Stimulated activated CD4-positive, alpha-beta T cell treated with anti-CD3 and anti-CD28 coated beads, TNF-alpha, amount 100 ng/mL, for 48 hours (primary cell): ENCODE results near the gene NUP42.
"Not testable (repeated sequence)": the region's sequence is repeated elsewhere in the genome, so short reads cannot be mapped to it uniquely, and the experiment has no call there.

ENCODE experiments used
- DNase-seq, 3 donors: peaks; one replicate each; pipeline ENCODE4 v3.0.0-alpha.2; 2020; ENCODE audit warnings: low read depth in 3 of 3

The NUP42 gene

DNA sequence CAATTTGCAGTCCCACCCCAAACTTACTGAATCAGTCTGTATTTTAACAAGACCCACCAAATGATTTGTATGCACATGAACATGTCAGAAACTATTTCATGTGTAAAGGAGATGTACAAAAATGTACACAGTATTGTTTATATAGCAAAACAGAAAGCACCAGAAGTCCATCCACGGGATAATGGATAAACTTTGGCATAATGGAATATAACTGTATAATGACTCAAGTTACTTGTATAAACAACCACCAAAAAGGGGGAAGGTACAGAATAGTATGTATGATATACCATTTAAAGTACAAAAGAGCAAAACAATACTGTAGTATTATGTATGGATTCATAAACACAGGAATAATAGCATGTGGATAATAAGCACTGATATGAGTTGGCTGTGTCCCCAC lies 22.4 kb downstream of the NUP42 start:
- DNase-seq, result no peak

DNA sequence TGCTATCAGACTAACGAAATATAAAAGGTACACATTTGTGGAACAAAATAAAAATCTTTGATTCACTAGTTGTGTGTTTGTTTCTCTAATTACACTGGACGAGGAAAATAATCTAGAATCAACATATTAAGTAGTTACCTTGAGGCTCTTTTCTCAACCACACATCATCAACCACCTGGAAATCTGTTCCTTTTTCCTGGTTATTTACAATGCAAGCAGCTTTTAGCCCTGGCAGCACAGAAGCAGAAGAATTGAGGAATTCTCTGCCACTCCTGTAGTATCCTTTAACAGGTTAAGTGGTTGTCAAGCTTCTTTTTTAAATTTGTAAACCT lies 23.7 kb downstream of the NUP42 start:
- DNase-seq, result no peak

DNA sequence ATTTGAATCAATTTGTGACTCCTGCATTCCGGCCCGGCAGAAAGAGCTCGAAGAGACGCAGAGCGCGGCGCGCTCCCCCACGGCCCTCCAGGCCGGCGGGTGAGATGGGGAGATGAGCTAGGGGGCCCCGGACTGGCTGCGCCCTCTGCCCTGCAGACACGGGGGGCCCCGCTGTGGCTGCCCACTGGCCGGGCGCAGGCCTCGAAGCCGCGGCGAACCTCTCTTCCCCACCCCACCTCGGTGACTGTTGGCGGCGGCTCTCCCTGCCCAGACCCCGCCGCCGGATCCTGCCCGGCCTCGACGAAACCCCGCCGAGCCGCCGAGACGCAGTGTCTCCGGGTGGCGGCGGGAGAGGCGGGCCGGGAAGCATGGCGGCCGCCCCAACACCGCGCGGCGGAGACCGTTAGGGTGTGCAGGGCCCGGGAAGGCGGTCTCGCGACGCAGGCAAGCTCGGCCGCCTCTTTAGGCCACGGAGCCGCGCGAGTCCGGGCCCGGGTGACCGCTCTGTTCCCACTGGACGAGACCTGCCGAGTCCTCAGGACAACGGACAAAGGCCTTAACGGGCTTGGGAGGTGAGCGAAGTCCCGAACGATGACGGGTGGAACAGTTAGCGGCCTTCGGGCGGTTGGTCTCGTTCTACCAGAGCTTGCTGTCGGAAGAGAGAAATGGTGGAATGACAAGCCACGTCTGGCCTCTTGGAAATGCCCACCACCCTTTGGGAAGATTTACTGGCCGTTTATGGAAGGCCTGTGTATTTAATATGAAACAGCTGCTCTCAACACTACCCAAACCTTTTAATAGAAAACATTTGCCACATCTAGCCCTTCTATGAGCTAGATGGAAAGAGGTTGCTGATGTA lies 24.3 kb downstream of the NUP42 start:
- no peak for DNase-seq

DNA sequence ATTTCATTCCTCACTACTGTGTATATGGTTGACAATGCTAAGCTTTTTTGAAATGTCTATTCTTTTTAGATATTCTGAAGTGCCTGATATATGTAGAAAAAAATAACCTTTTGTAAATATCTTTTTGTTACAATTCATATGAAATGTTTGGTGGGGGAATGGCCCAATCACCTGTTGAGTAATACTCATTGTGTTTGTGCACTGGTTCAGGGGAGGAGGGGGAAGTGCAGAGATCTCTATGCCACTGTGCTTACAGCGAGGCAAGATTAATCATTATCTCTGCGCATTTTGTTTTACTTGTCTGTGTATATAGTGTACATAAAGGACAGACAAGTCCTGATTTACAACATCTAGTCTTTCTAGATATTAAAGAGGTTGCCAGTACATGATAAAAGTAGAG lies 25.2 kb downstream of the NUP42 start:
- no peak for DNase-seq

DNA sequence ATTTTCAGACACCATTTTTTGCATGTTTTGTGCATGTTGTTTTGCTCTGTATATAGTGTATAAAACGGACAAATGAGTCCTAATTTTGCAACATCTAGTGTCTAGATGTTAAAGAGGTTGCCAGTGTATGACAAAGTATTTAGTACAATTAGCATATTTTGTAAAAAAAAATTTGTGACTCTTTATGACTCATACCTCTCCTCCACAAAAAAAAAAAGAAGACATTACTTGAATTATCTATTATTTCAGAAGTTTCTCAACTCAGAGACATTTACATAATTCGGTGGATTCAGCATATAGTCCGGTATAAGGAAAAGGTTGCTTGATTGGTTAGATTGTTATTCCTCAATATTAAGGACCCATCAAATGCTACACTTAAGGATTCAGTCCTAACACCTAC lies 26.0 kb downstream of the NUP42 start:
- DNase-seq, result no peak

DNA sequence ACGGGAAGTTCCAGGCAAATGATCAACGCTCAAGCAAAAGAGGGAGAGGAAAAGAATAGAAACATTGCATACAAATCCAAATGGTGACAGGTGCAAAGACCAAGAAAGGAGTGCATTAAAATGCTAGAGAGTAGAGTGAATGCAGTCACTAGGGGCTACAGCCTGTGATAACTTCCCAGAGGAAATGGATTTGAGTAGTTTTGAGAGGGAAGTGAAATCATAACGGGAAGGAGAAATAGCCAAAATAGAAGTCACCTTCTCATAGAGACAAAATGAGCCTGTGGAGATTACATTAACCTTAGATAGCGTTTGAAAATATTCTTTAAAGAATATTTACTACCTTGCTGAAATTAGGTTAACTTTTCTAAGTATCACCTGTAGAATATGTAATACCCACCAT lies 26.5 kb downstream of the NUP42 start:
- DNase-seq, result no peak

DNA sequence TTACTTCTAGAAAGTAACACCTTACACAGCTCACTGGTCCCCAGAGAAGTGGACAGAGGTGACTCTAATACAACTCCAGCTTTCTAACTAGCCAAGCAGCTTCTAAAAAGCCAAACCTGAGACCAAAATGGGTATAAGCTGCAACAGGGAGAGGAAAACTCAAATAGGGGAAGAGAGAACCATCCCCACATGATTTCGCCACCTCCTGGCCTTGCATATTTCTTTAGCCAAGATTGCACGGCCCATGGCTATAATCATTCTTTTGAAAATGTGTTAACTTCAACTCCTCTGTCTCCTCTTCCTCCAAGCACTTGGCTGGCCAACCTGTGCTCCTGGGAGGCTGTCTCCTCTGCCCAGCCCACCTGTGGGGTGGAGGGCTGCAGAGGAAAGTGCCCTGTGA lies 28.7 kb downstream of the NUP42 start:
- no peak for DNase-seq

DNA sequence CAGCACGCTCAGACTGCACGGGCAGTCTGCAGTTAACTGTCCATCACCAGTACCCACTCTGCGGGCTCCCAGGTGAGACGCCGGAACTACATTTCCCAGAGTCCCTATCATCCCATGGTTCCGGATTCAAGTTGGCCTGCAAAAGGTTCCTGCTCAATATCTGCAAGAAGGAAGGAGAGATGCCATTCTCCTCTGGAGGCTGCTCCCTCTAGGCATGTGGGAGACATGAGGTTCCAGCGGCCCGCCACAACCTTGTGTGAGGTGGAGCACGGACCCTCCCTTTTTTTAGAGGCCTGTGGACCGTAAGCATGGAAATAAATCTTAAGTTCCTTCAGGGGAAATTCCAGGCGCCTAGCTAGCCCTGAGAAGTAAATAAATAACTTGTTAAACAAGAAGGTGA lies 29.7 kb downstream of the NUP42 start:
- DNase-seq, result no peak

DNA sequence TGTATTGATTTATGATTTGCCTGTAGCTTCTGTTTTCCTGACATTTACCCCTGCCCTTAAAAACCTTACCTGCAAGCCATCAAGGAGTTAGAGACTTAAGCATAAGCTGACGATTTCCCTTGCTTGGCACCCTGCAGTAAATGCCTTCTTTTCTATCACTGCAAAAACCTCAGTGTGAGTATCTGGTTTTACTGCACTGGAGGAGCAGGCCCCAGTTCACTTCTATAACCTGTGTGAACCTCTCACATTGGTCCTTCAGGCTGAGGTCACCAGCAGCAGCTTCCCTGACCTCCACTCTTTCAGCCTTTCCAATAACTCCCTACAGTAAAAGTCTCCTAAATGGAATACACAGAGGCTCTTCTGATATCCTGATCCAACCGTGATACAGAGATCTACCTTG lies 30.5 kb downstream of the NUP42 start:
- no peak for DNase-seq

DNA sequence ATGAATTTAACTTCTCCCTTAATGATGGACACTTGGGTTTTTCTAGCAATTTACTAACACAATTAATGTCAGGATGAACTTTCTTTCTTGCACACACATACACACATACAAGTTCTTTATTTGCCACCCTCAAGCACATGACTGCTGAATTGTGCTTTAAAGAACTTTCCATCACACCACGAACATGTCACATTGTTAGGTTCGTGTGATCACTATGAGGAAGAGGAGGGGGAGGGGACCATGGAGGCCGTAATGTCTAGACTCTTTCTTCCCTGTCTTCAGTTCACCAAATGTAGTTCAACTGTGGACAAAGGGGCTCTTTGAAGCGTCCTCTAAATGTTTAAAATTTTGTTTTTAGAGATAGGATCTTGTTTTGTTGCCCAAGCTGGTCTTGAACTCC lies 31.0 kb downstream of the NUP42 start:
- no peak for DNase-seq

DNA sequence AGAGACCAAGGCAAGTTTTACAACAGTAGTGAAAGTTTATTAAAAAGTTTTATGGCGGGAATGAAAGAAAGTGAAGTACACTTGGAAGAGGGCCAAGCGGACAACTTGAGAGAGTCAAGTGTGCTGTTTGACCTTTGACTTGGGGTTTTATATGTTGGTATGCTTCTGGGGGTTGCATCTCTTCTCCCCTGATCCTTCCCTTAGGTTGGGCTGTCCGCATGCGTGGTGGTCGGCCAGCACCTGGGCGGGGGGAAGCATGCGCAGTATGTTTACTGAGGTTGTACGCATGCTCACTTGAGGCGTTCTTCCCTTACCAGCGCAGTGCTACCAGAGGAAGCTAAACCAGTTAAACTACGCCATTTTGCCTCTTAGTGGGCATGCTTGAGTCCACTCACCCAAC lies 31.9 kb downstream of the NUP42 start:
- DNase-seq, result no peak

DNA sequence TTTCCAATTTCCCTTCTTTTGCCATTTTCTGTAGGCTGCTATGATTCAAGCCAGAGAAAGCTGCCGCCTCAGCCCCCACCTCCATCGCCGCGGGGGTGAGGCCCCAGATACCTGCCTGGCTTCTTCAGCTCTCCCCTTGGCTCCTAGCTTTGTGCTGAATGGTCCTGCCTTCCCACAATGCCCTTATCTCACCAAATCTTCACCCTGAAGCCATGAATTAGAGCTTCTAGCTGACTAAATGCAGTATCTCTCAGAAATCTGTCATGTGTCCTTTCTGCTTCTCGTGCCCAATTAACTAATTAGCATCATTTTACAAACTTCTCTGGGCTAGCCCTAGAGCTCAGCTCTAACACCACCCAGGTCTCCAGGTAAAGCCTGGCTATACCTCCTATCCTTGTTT lies 32.6 kb downstream of the NUP42 start:
- no peak for DNase-seq

DNA sequence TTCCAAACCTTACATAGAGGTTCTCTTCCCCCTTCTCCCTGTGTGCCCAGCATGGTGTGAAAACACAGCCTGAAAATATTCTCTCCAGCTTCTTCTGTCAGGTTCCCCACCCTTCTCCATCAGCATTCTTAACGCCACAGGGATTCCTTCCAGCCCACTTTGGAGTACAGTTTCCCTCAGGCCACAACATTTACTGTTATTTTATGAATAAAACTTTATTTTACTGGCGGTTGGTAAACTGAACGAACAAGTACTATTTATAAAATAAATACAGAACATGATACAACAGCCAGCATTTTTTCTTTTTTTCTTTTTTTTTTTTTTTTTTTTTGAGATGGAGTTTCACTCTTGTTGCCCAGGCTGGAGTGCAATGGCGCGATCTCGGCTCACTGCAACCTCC lies 33.1 kb downstream of the NUP42 start:
- DNase-seq, result no peak

DNA sequence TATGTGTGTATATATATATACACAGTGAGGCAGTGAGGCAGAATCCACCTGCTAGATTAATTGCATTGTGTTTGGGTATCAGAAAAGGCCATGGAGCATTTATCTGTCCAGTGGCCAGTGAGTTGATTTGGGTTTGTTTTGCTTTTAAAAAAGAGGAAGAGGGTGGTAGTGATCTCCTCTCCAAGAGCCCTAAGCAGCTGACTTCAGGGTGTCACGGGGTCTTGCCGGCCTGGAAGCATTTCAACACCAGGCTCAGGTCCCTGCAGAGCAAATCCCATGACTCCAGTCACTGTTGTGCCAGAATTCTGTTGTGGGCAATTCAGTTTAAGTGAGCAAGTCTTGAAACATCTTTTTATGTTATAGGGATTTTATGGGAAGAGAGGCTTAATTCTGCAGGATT lies 34.2 kb downstream of the NUP42 start:
- DNase-seq, result no peak

DNA sequence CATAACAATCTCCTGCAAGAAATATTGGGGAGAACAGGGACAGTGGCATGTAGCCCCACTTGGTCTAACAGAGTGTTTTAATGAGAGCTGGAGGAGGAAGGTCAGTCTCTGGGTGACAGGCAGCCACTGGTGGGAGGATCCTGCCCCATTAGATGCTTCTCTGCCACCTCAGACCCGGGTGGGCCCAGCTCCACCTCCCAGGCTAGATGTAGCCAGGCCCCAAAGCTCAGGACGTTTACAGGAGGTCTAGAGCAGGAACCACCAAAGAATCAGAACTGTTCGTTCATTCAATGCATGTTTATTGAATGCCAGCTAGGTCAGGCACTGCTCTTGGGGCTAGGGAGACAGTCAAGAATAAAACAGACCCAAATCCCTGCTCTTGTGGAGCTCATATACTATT lies 36.3 kb downstream of the NUP42 start:
- no peak for DNase-seq

DNA sequence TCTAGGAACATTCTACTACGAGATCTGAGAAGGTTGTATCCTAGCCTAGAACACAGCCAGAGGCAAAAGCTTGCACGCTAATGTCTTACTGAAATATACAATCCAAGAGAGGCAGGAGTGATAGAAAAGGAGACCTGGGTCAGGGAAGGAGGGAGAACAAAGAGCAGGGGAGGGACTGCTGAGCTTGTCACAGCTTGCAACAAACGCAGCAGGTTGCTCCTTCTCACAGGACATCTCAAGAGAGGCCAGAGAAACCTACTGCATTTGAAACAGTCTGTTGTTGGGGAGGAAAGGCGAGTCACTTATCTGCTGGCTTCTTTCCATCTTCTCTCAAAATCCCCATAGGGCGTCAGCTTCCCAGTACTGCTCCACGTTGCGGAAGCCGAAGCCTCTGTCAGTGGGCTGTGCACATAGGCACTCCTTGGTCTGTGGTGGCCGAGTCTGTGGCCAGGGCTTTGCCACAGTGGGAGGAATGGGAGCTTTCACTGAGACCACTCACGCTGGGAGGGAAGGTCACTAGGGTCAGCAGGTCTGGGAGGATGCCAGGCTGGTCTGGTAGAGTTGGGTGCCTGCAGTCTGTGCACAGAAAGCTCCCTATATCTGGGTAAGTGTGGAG lies 39.0 kb downstream of the NUP42 start:
- DNase-seq, result no peak

DNA sequence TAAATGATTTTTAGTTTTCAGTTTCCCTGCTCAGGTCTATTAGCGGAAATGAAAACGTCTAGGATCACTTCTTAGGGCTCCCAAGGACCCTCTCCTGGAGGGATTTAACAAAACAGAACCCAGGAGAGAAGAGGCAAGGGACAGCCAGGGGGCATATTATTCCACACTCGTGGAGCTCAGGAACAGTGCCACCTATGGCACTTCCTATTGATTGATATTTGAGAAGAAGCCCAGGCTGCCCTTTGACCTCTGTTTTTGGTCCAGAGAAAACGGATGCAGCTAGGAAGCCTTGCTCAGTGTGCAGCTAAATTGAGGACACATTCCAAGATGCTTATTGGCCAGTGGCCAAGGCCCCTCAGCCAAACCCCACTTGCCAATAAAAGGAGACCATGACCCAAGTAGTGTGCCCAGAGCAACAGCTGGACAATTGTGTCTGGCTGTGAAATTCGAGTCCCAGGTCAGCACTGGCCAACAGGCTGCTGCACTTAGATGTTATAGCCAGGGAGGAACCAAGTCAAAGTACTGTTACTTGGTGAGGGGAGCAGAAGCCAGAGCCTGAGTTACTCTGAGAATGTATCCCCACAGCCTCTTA lies 40.7 kb downstream of the NUP42 start:
- DNase-seq, result no peak

DNA sequence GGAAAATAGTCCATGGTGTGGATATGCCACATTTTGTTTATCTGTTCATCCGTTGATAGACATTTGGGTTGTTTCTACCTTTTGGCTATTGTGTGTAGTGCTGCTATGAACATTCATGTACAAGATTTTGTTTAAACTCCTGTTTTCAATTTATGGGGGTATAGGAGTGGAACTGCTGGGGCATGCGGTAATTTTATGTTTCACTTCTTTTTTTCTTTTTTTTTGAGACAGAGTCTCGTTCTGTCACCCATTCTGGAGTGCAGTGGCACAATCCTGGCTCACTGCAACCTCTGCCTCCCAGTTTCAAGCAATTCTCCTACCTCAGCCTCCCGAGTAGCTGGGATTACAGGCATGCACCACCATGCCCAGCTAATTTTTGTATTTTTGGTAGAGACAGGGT lies 42.5 kb downstream of the NUP42 start:
- not testable (repeated sequence) for DNase-seq

DNA sequence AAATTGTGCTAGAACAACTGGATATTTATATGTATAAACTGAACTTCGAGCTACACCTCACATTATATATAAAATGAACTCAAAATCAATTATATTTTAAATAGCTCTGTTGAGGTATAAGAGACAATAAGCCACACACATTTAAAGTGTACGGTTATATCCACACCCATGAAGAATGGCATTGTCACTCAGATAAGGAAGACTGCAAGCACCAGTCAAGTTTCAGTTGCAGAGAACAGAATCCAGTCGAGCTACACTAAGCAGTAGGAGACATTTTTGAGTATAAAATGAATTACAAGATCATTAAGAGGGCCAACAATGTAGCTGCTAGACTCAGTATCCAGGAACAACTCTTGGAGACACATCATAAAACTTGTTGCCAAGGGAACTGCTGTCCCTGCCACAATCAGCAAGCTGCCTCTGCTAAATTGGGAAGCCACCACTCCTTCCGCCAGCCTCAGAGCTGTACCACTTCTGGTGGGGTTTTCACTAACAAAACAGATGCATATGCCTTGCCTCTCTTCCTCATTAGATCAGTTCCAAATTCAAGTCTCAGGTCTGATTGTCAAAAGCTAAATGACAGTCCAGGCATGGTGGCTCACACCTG lies 45.1 kb downstream of the NUP42 start:
- DNase-seq, result no peak

DNA sequence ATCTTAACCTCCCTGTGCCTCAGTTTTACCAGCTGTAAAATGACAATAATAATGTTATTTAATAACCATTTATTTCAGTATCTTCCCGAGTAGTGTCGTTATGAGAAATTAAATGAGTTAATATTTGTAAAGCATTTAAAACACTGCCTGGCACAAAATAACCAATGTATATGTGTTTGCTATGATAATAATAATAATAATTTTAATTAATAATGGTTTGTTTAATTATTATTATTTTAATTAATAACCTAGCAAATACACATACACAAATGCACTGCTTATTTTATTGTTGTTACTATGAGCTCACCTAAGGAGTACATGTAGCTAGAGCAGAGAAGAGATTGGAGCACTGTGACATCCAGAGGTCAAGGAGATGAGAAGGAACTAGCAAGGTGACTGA lies 46.6 kb downstream of the NUP42 start:
- no peak for DNase-seq

DNA sequence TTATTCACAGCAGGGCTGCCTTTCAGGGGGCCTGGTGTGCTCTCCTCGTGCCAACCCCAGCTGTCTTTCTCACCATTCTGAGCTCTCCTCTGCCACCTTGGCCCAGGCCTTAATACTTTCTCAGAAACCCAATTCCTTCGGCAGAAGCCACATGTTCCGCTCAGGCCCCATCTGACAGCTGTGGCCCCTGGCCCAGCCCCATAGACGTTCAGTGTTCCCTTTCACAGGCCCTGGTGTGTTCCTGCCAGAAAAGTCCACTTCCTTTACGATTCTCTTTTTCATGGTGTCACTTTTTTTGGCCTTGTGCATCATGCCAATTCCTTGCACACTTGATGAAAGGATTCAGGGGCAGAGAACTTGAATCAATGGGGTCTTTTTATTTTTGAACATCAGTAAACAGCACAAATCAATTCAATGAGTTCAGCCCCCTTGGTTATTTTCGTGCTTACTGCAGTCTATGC lies 48.8 kb downstream of the NUP42 start:
- DNase-seq, result no peak

DNA sequence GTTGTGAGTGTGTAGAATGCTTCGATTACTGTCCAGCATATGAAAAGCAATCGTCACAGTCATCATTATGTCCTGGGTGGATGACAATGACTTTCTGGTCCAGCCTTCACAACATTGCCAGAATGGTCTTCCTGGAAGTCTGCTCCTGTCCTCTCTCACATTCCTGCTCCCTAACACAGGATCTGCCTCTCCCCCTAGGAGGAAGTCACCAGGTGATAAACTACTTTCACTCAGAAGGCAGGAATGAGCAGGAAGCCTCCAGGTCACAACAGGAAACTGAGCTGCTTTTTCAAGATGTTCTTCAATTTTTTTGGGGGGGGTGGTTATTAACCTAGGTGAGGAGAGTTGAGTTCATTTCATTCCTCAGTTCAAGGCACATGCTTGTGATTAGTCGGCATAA lies 51.1 kb downstream of the NUP42 start:
- DNase-seq, result no peak
